ENCODE results near the gene PASD1.
"Not testable (repeated sequence)": the region's sequence is repeated elsewhere in the genome, so short reads cannot be mapped to it uniquely, and the experiment has no call there.

PASD1 gene

DNA sequence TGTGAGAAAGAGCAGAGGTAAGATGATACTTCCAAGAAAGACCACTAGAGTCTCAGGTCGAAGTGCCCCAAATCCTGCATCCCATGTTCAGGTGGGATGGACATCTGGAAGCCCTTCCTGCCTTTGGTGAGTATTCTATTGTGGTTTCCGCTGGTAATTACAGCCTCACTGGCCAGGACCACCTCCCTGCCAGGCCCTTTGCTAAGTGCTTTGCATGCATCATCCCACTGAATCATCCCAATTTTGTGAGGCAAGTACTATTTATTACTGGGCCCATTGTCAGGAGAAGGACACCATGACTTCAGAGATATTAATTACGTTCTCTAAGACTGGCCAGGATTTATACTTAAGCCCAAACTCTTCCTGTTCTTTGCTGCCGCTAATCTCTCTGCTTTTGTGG is 10.7 kb upstream of the PASD1 start:
- no peak for DNase-seq (ENCODE audit: low spot score)
- no peak overlapping the region for H2AK5ac ChIP-seq (ENCODE audit: low read depth, low read length)
- H3K36me3 ChIP-seq (replicated peaks in 1 of 2; ENCODE audit: control insufficient read depth in 2 of 2, insufficient read depth in 2 of 2, low read length in 2 of 2): no peaks in the 10 kb centered on the region
- no peak overlapping the region for H2BK12ac ChIP-seq (ENCODE audit: low read length)
- H3K9me3 ChIP-seq (replicated peaks in 1 of 2; ENCODE audit: control insufficient read depth in 2 of 2, insufficient read depth in 1 of 2, low read depth in 1 of 2, low read length in 2 of 2): no peaks in the 10 kb centered on the region
- H2BK120ac ChIP-seq (ENCODE audit: low read depth, low read length): no peak overlapping the region
- no CpG with 5 or more reads among the region's 4 CpGs for WGBS, 2 donors (ENCODE audit: extremely low coverage in 2 of 2, insufficient read length in 2 of 2, insufficient replicate concordance in 1 of 2)
- no peaks in the 10 kb centered on the region for H3K4me1 ChIP-seq (ENCODE audit: control insufficient read depth in 2 of 2, insufficient read depth in 1 of 2, low read depth in 1 of 2, low read length in 2 of 2)
- H3K4me3 ChIP-seq (ENCODE audit: low read length in 2 of 2): no peak overlapping the region
- H3K27ac ChIP-seq (replicated peaks; ENCODE audit: low read length): no peak overlapping the region
- no peaks in the 10 kb centered on the region for H3K79me1 ChIP-seq (ENCODE audit: low read depth, low read length)
- no peak overlapping the region for H2BK5ac ChIP-seq (ENCODE audit: low read length)
- H4K8ac ChIP-seq (ENCODE audit: low read depth, low read length): no peak overlapping the region
- H3K14ac ChIP-seq (ENCODE audit: low read length): no peak overlapping the region
- H3K27me3 ChIP-seq (ENCODE audit: control insufficient read depth in 3 of 3, insufficient read depth in 3 of 3, low read depth in 1 of 3, low read length in 3 of 3): peaks cover 0 to 4% (median 0%) of the 10 kb centered on the region in 3 experiments
- H2AFZ ChIP-seq (ENCODE audit: low read length): no peak overlapping the region
- no peak overlapping the region for H3K4me2 ChIP-seq (ENCODE audit: insufficient read depth, low read length, poor library complexity, severe bottlenecking)
- no peak overlapping the region for H3K23ac ChIP-seq (ENCODE audit: low read depth, low read length, poor library complexity)
- no peak overlapping the region for H3K18ac ChIP-seq (ENCODE audit: low read length)
- no peak overlapping the region for H4K91ac ChIP-seq (ENCODE audit: low read depth, low read length, poor library complexity)
- H3K4ac ChIP-seq (ENCODE audit: low read length): no peak overlapping the region
- no peak overlapping the region for H2BK15ac ChIP-seq (ENCODE audit: low read length)
- no peak overlapping the region for H3K9ac ChIP-seq (ENCODE audit: low read depth, low read length, poor library complexity)

DNA sequence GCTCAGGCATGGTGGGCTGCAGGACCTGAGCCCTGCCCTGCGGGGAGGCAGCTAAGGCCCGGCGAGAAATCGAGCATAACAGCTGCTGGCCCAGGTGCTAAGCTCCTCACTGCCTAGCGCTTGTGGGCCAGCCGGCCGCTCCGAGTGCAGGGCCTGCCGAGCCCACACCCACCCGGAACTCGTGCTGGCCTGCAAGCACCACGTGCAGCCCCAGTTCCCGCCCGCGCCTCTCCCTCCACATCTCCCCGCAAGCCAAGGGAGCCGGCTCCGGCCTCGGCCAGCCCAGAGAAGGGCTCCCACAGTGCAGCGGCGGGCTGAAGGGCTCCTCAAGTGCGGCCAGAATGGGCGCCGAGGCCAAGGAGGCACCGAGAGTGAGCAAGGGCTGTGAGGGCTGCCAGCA is 8.2 kb upstream of the PASD1 start:
- H2AK5ac ChIP-seq (ENCODE audit: low read depth, low read length); H3K27ac ChIP-seq (replicated peaks; ENCODE audit: low read length); H3K9me3 ChIP-seq (replicated peaks in 1 of 2; ENCODE audit: control insufficient read depth in 2 of 2, insufficient read depth in 1 of 2, low read depth in 1 of 2, low read length in 2 of 2); H2BK15ac ChIP-seq (ENCODE audit: low read length); H3K18ac ChIP-seq (ENCODE audit: low read length); H3K23ac ChIP-seq (ENCODE audit: low read depth, low read length, poor library complexity); DNase-seq (ENCODE audit: low spot score); H2BK12ac ChIP-seq (ENCODE audit: low read length); H3K4ac ChIP-seq (ENCODE audit: low read length); H4K8ac ChIP-seq (ENCODE audit: low read depth, low read length); H2AFZ ChIP-seq (ENCODE audit: low read length); H3K79me1 ChIP-seq (ENCODE audit: low read depth, low read length); H3K4me1 ChIP-seq (ENCODE audit: control insufficient read depth in 2 of 2, insufficient read depth in 1 of 2, low read depth in 1 of 2, low read length in 2 of 2); H3K9ac ChIP-seq (ENCODE audit: low read depth, low read length, poor library complexity); H3K27me3 ChIP-seq (ENCODE audit: control insufficient read depth in 3 of 3, insufficient read depth in 3 of 3, low read depth in 1 of 3, low read length in 3 of 3); H3K4me3 ChIP-seq (ENCODE audit: low read length in 2 of 2); H2BK120ac ChIP-seq (ENCODE audit: low read depth, low read length); H3K14ac ChIP-seq (ENCODE audit: low read length); H4K91ac ChIP-seq (ENCODE audit: low read depth, low read length, poor library complexity); H3K36me3 ChIP-seq (replicated peaks in 1 of 2; ENCODE audit: control insufficient read depth in 2 of 2, insufficient read depth in 2 of 2, low read length in 2 of 2); H2BK5ac ChIP-seq (ENCODE audit: low read length); H3K4me2 ChIP-seq (ENCODE audit: insufficient read depth, low read length, poor library complexity, severe bottlenecking): not testable (repeated sequence)
- no CpG with 5 or more reads among the region's 25 CpGs for WGBS, 2 donors (ENCODE audit: extremely low coverage in 2 of 2, insufficient read length in 2 of 2, insufficient replicate concordance in 1 of 2)

DNA sequence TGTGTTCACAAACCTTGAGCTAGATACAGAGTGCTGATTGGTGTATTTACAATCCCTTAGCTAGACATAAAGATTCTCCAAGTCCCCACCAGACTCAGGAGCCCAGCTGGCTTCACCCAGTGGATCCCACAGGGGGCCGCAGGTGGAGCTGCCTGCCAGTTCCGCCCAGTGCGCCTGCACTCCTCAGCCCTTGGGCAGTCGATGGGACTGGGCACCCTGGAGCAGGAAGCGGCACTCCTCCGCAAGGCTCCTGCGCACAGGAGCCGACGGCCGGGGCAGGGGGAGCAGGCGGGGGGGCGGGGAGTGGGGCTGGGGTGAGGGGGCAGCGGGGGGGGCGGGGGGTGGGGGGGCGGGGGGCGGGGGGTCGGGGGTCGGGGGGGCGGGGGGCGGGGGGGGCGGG is 990 bp upstream of the PASD1 start:
- DNase-seq (ENCODE audit: low spot score); H3K27me3 ChIP-seq (ENCODE audit: control insufficient read depth in 3 of 3, insufficient read depth in 3 of 3, low read depth in 1 of 3, low read length in 3 of 3); H3K14ac ChIP-seq (ENCODE audit: low read length); H3K18ac ChIP-seq (ENCODE audit: low read length); H3K9me3 ChIP-seq (replicated peaks in 1 of 2; ENCODE audit: control insufficient read depth in 2 of 2, insufficient read depth in 1 of 2, low read depth in 1 of 2, low read length in 2 of 2); H4K91ac ChIP-seq (ENCODE audit: low read depth, low read length, poor library complexity); H2BK15ac ChIP-seq (ENCODE audit: low read length); H3K79me1 ChIP-seq (ENCODE audit: low read depth, low read length); H3K9ac ChIP-seq (ENCODE audit: low read depth, low read length, poor library complexity); H2BK5ac ChIP-seq (ENCODE audit: low read length); H2BK120ac ChIP-seq (ENCODE audit: low read depth, low read length); H2BK12ac ChIP-seq (ENCODE audit: low read length); H3K27ac ChIP-seq (replicated peaks; ENCODE audit: low read length); H4K8ac ChIP-seq (ENCODE audit: low read depth, low read length); H3K4me3 ChIP-seq (ENCODE audit: low read length in 2 of 2); H2AFZ ChIP-seq (ENCODE audit: low read length); H3K36me3 ChIP-seq (replicated peaks in 1 of 2; ENCODE audit: control insufficient read depth in 2 of 2, insufficient read depth in 2 of 2, low read length in 2 of 2); H2AK5ac ChIP-seq (ENCODE audit: low read depth, low read length); H3K4me2 ChIP-seq (ENCODE audit: insufficient read depth, low read length, poor library complexity, severe bottlenecking); H3K4me1 ChIP-seq (ENCODE audit: control insufficient read depth in 2 of 2, insufficient read depth in 1 of 2, low read depth in 1 of 2, low read length in 2 of 2); H3K4ac ChIP-seq (ENCODE audit: low read length); H3K23ac ChIP-seq (ENCODE audit: low read depth, low read length, poor library complexity): not testable (repeated sequence)
- WGBS, 2 donors (ENCODE audit: extremely low coverage in 2 of 2, insufficient read length in 2 of 2, insufficient replicate concordance in 1 of 2): no CpG with 5 or more reads among the region's 21 CpGs

DNA sequence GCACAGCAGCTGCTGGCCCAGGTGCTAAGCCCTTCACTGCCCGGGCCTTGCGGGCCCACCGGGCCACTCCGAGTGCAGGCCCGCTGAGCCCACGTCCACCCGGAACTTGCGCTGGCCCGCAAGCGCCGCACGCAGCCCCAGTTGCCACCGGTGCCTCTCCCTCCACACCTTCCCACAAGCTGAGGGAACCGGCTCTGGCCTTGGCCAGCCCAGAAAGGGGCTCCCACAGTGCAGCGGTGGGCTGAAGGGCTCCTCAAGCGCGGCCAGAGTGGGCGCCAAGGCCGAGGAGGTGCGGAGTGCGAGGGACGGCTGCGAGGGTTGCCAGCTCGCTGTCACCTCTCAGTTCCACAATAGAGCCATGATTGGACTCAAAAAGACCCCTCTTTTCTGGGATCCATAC is 472 bp upstream of the PASD1 start:
- not testable (repeated sequence) for H3K79me1 ChIP-seq (ENCODE audit: low read depth, low read length); H2BK15ac ChIP-seq (ENCODE audit: low read length); H2AFZ ChIP-seq (ENCODE audit: low read length); H3K14ac ChIP-seq (ENCODE audit: low read length); H2BK5ac ChIP-seq (ENCODE audit: low read length); H3K4me1 ChIP-seq (ENCODE audit: control insufficient read depth in 2 of 2, insufficient read depth in 1 of 2, low read depth in 1 of 2, low read length in 2 of 2); H2BK120ac ChIP-seq (ENCODE audit: low read depth, low read length); H2BK12ac ChIP-seq (ENCODE audit: low read length); H3K18ac ChIP-seq (ENCODE audit: low read length); H3K4me3 ChIP-seq (ENCODE audit: low read length in 2 of 2); DNase-seq (ENCODE audit: low spot score); H4K91ac ChIP-seq (ENCODE audit: low read depth, low read length, poor library complexity); H4K8ac ChIP-seq (ENCODE audit: low read depth, low read length); H3K36me3 ChIP-seq (replicated peaks in 1 of 2; ENCODE audit: control insufficient read depth in 2 of 2, insufficient read depth in 2 of 2, low read length in 2 of 2); H3K23ac ChIP-seq (ENCODE audit: low read depth, low read length, poor library complexity); H3K9me3 ChIP-seq (replicated peaks in 1 of 2; ENCODE audit: control insufficient read depth in 2 of 2, insufficient read depth in 1 of 2, low read depth in 1 of 2, low read length in 2 of 2); H3K27me3 ChIP-seq (ENCODE audit: control insufficient read depth in 3 of 3, insufficient read depth in 3 of 3, low read depth in 1 of 3, low read length in 3 of 3); H3K9ac ChIP-seq (ENCODE audit: low read depth, low read length, poor library complexity); H3K4me2 ChIP-seq (ENCODE audit: insufficient read depth, low read length, poor library complexity, severe bottlenecking); H3K4ac ChIP-seq (ENCODE audit: low read length); H3K27ac ChIP-seq (replicated peaks; ENCODE audit: low read length); H2AK5ac ChIP-seq (ENCODE audit: low read depth, low read length)
- no CpG with 5 or more reads among the region's 24 CpGs for WGBS, 2 donors (ENCODE audit: extremely low coverage in 2 of 2, insufficient read length in 2 of 2, insufficient replicate concordance in 1 of 2)
